Measurements from ENCODE around the gene SOBP. TPM values are rescaled to one million over a fixed set of nuclear protein-coding genes. Genes with fewer than 3 reads are reported as not detected.

Gene SOBP
- total RNA-seq, 2 donors from 2014 or later: 1.5 to 1.9 TPM

DNA sequence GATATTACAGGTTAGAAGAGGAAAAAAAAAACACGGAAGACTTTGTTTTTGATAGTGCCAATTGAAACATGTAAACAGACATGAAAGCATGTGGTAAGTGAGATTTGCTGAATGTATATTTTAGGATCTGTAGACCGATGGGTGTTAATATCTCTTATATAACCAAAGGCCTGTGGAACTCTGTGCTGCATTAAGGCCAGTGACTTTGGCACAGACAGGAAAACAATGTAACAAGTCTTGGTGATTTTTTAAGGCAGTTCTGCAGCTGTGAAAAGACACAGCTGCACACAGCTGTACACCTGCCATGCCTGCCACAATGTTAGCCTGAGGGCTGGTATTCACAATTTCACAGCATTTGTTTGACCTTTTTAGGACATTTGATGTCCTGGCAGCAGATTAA lies 6.1 kb downstream of the SOBP start:
- Histone ChIP-seq H3K27ac (ENCODE audit: low read depth, low read length) (no peak overlapping the region), H3K4me1 (ENCODE audit: control insufficient read depth, insufficient read depth, low read length) (no peaks in the 10 kb centered on the region), H3K27me3 (ENCODE audit: control insufficient read depth, insufficient read depth, low read length, poor library complexity, severe bottlenecking) (peaks cover 21% of the 10 kb centered on the region), H3K4me3 (ENCODE audit: low read length) (no peak overlapping the region), H3K9ac (ENCODE audit: extremely low read depth, low read length, poor library complexity, severe bottlenecking) (no peak overlapping the region), H3K9me3 (ENCODE audit: control insufficient read depth, low read length) (no peaks in the 10 kb centered on the region), H3K36me3 (ENCODE audit: control insufficient read depth, insufficient read depth, low read length) (no peaks in the 10 kb centered on the region)
- H3K27me3 Mint-ChIP-seq (ENCODE audit: insufficient read depth): no peaks in the 10 kb centered on the region
- DNase-seq: no peak
- H3K36me3 Mint-ChIP-seq (ENCODE audit: low read depth): no peaks in the 10 kb centered on the region
- no peaks in the 10 kb centered on the region for H3K9me3 Mint-ChIP-seq
- no peak overlapping the region for H3K4me3 Mint-ChIP-seq
- H3K27ac Mint-ChIP-seq: no peak overlapping the region
- H3K4me1 Mint-ChIP-seq: peaks cover 2% of the 10 kb centered on the region
- TF ChIP-seq, protein P1, sequence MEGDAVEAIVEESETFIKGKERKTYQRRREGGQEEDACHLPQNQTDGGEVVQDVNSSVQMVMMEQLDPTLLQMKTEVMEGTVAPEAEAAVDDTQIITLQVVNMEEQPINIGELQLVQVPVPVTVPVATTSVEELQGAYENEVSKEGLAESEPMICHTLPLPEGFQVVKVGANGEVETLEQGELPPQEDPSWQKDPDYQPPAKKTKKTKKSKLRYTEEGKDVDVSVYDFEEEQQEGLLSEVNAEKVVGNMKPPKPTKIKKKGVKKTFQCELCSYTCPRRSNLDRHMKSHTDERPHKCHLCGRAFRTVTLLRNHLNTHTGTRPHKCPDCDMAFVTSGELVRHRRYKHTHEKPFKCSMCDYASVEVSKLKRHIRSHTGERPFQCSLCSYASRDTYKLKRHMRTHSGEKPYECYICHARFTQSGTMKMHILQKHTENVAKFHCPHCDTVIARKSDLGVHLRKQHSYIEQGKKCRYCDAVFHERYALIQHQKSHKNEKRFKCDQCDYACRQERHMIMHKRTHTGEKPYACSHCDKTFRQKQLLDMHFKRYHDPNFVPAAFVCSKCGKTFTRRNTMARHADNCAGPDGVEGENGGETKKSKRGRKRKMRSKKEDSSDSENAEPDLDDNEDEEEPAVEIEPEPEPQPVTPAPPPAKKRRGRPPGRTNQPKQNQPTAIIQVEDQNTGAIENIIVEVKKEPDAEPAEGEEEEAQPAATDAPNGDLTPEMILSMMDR (conservative IDR thresholded peaks at IDR 0.05): no peak
- 92 to 100% methylated on average over 2 of the region's 2 CpGs for WGBS, 2 experiments (ENCODE audit: insufficient coverage in 1 of 2, insufficient read length in 1 of 2)

DNA sequence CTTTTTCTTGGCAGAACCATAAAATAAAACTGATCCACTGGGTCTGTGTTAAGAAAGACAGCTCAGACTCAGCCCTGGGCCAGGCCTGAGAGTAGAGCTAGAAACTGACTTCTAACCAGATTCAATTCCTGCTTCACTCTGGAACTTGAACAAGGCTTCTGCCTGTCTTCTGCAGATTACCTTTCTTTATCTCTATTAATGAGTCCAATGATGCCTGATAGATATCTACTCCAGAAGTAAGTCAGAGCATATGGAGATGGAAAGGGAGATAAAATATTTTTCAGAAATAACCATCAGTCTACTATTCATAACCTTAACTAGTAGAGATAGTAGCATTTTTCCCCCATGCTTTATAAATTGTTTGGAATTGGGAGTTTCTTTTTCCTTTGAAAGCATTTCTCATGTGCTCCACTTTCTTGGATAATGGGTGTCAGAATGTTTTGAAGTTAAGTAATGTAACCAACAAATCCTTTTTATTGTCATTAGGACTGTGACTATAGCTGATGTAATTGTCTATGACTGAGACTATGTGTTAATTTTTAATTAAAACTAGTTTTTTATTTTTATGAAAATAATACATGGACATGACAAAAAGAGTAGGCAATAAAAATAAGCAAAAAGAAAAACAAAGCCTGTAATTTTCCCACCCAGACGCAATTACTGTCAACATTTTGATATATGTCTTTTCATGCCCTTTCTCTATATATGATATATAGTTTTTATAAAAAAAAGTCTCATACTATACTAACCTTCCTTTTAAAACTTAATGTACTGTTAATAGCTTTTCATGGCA lies 7.2 kb downstream of the SOBP start:
- Histone ChIP-seq H3K27me3 (ENCODE audit: control insufficient read depth, insufficient read depth, low read length, poor library complexity, severe bottlenecking) (peaks cover 10% of the 10 kb centered on the region), H3K4me1 (ENCODE audit: control insufficient read depth, insufficient read depth, low read length) (no peaks in the 10 kb centered on the region), H3K9me3 (ENCODE audit: control insufficient read depth, low read length) (no peaks in the 10 kb centered on the region), H3K36me3 (ENCODE audit: control insufficient read depth, insufficient read depth, low read length) (no peaks in the 10 kb centered on the region), H3K27ac (ENCODE audit: low read depth, low read length) (no peak overlapping the region), H3K4me3 (ENCODE audit: low read length) (no peak overlapping the region), H3K9ac (ENCODE audit: extremely low read depth, low read length, poor library complexity, severe bottlenecking) (no peak overlapping the region)
- no CpG with 5 or more reads among the region's 1 CpG for WGBS, 2 experiments (ENCODE audit: insufficient coverage in 1 of 2, insufficient read length in 1 of 2)
- H3K9me3 Mint-ChIP-seq: no peaks in the 10 kb centered on the region
- H3K36me3 Mint-ChIP-seq (ENCODE audit: low read depth): no peaks in the 10 kb centered on the region
- no peaks in the 10 kb centered on the region for H3K27me3 Mint-ChIP-seq (ENCODE audit: insufficient read depth)
- no peak overlapping the region for H3K4me3 Mint-ChIP-seq
- DNase-seq: no peak
- H3K4me1 Mint-ChIP-seq: peaks cover 2% of the 10 kb centered on the region
- TF ChIP-seq, protein P1 (conservative IDR thresholded peaks at IDR 0.05): no peak
- H3K27ac Mint-ChIP-seq: no peak overlapping the region

DNA sequence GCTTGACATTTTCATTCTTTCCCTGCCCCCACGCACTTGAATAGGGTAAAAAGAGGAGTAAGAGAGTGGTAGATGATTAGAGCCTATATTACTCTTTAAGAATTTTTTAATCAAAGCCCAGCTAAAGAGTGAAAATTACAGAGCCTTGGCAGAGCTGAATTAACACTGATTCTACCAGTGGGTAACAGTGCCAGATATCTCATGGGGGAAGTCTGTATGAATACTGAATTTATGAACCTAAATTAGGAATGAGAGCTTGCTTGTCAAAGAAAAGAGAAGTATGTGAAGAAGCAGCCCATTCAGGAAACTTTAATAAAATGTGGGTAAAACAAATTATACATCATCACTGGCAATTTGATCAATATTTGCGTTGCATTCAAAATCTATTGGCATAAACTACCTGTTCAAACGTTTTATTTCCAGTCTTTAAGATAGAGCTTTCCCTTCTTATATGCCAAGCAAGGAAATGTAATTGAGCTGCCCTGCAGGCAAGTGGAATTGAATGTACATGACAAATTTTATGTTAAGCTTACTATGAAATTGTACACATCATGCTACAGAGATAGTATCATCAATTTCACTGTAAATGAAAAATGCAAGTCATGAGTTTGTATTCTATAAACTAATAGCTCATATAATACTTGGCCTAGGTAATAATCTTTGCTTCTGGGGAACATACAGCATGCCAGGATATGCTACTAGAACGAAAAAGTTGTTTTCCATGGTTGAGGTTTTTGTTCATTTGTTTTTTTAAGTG lies 14.5 kb downstream of the SOBP start:
- Mint-ChIP-seq H3K36me3 (ENCODE audit: low read depth) (no peaks in the 10 kb centered on the region), H3K27me3 (ENCODE audit: insufficient read depth) (no peaks in the 10 kb centered on the region), H3K4me1 (peaks cover 10% of the 10 kb centered on the region), H3K27ac (no peak overlapping the region), H3K9me3 (no peaks in the 10 kb centered on the region), H3K4me3 (no peak overlapping the region)
- 80 to 85% methylated on average over 2 to 3 of the region's 4 CpGs for WGBS, 2 experiments (ENCODE audit: insufficient coverage in 1 of 2, insufficient read length in 1 of 2)
- Histone ChIP-seq H3K27ac (ENCODE audit: low read depth, low read length) (no peak overlapping the region), H3K9me3 (ENCODE audit: control insufficient read depth, low read length) (no peaks in the 10 kb centered on the region), H3K4me3 (ENCODE audit: low read length) (no peak overlapping the region), H3K4me1 (ENCODE audit: control insufficient read depth, insufficient read depth, low read length) (no peaks in the 10 kb centered on the region), H3K9ac (ENCODE audit: extremely low read depth, low read length, poor library complexity, severe bottlenecking) (no peak overlapping the region), H3K36me3 (ENCODE audit: control insufficient read depth, insufficient read depth, low read length) (no peaks in the 10 kb centered on the region), H3K27me3 (ENCODE audit: control insufficient read depth, insufficient read depth, low read length, poor library complexity, severe bottlenecking) (no peaks in the 10 kb centered on the region)
- TF ChIP-seq, protein P1 (conservative IDR thresholded peaks at IDR 0.05): no peak
- no peak for DNase-seq

All from endodermal cell (in vitro differentiated cells).